Measurements from ENCODE around the gene CUX1.
A peak's percentile ranks its signal among the peaks of the same experiment; 100 is the strongest.
"Not testable (repeated sequence)": the region's sequence is repeated elsewhere in the genome, so short reads cannot be mapped to it uniquely, and the experiment has no call there.

The CUX1 gene

DNA sequence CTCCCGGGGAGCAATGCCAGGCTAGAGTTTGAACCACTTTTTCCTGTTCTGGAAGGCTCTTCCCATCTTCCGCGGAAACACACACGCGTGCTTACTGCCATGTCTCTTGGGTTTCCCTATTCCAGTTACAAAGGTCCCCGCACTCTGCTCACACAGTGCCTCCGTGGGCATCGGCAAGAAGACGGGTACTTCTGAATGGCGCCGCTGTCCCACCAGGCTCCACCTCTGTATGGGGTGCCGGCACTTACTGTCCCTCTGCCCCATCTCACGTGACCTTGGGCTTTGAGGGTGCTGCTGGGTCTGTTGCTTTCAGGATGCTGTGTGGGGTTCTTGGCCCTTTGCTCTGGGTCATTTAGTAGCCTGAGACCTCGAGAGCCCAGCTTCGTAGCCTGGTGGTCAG lies 298.5 kb downstream of the CUX1 start:
- DNase-seq = no peak

DNA sequence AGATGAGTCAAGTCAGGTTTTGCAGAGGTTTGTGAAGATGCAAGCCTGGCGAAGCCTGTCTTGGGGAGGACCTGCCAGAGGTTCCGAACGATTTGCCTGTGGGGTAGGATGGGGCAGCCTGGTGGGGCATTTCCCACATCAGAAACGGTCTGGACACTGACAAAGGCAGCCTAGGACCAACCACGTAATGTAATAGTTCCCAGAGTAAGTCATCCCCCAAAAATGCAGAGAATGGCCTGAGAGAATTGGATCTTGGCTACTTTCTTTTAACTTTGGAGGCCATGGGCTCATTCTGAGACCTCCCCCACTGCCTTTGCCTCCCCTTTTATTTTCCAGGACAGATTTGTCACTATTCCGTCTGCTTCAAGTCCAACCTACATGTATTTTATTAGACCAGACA lies 300.3 kb downstream of the CUX1 start:
- no peak for DNase-seq

DNA sequence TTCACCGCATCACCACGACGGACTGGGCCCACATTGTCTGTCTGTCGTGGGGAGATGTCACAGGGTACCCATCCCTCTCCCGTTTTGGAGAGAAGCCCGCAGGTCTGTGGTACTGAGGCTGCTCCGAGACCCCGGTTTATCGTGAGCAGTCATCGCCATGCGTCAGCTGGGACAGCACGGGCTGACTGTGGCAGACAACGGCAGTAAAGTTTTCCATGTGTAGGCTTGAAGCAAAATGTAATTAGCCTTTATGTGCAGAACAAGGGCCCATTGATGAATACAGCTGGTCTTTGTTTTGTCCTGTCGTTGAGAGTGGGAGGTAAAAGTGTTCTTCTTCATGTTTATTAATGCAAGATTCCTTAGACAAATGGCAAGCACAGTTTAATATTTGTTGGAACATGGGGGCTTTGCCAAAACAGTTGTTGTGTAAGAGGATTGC lies 301.8 kb downstream of the CUX1 start:
- no peak for DNase-seq

DNA sequence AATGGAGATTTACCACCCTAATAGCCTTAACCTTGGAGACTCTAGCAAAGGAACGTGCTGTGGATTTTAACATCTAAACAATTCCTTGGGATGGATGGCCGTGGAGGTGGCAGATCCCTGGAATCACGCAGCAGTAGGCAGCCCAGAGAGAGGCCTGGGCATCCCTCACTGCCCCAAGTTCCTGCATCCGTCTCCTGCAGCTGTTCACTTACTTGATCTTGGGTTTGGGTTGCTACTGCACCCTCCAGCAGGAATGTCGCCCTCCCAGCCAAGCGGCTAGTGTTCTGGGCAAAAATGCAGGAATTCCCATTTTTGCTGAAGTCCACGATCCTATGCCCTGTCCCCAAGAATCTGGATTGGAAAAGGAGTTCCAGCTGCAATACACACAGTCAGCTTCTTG lies 302.5 kb downstream of the CUX1 start:
- DNase-seq = no peak

DNA sequence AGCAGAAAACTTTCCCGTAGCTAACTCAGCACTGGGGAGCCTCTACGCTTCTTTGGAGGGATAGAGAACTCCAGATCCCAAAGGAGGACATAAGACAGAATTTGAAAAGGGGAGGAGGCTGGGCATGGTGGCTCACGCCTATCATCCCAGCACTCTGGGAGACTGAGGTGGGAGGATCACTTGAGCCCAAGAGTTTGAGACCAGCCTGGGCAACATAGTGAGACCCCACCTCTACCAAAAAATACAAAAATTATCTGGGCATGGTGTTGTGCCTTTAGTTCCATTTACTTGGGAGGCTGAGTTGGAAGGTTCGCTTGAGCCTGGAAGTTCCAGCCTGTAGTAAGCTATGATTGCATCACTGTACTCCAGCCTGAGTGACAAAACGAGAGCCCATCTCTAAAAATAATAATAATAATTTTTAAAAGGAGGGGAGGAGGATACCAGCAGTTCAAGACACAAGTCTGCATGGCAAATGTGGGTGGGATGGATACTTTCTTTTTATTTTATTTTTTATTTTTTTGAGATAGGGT lies 303.3 kb downstream of the CUX1 start:
- no peak for DNase-seq

DNA sequence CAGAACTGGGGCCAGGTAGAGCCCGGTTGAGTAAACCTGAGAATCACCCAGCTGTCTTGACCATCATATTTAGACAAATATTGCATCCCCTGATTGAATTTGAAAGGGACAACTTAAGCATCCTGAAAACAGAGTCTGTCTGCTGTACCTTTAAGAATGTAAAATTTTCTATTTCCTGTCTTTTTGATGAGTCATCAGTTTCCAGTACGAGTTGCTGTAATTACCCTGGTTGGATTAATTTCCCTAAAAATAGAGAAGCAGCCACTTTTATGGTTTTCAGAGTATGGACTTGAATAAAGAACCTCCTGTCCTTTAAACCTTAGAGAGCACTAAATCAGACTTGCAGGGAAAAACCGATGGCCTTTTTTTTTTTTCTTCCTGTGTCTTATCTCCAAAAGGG lies 304.6 kb downstream of the CUX1 start:
- peak; percentile 63 for DNase-seq

DNA sequence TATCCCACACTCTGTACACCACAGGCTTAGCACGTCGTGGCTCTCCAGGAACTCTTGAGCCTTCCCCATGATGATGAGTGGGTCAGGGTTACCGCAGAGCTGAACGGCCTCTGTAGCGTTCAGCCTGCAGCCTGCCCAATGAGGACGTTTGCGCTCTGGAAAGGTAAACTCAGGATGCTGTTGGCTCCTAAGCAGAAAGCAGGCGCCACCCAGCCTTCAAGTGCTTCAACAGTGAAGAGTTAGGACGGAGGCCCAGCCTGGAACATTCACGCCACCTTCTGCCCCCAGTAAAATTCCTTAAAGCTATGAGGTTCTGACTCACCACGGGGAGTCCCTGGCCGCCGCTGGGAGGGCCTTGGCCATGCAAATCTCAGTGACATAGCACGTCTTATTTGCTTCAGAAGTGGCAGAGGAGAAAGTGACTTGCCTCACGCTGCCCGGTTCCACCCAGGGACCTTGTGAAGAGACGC lies 307.7 kb downstream of the CUX1 start:
- DNase-seq = no peak

DNA sequence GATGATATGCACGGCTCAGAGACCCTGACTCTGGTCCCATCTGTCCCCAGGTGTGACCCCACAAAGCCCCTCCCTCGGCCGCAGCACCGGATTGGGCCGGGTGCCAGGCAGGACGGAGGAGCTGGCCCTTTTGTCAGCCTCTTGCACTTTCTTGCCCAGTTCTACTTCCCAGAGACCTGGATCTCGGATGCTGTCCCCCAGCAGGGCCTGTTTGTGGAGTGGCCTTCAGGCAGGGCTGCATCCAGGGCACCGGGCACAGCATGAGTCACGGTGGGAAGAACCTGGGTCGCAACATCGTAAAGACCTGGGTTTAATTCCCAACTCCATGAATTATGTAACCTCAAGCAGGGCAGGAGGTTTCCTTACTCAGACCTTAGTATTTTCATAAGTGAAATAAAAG lies 310.9 kb downstream of the CUX1 start:
- DNase-seq = no peak

DNA sequence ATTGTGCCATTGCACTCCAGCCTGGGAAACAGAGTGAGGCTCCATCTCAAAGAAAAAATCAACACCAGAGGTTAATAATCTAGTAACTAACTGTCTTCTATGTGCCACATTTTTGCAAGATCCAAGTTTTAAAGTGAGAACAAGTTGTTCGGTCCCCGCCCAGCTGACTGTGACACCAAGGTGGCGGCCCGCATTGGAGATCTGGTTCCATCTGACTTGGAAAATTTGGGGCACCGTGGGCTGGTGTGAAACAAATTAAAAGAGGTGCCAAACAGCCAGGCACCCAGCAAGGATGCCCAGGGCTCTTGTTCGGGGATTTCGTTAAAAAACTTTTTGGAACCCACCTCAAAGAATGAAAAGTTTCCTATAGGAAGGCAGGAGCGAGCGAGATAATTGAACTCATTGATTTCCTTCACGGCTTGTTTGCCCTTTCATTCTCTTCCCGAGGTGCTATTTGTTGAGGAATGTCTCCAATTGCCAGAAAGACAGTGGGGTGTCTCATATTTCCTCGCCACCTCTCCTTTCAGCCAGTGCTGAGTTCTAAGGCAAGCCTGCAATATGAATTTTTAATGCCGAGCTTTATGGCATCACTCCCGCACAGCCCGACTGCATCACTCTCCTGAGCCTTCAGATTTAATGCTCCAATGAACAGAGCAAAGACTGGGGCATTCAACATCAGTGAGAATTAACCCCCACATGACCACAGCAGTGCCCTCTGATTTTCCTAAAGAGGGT lies 312.4 kb downstream of the CUX1 start:
- DNase-seq = no peak

DNA sequence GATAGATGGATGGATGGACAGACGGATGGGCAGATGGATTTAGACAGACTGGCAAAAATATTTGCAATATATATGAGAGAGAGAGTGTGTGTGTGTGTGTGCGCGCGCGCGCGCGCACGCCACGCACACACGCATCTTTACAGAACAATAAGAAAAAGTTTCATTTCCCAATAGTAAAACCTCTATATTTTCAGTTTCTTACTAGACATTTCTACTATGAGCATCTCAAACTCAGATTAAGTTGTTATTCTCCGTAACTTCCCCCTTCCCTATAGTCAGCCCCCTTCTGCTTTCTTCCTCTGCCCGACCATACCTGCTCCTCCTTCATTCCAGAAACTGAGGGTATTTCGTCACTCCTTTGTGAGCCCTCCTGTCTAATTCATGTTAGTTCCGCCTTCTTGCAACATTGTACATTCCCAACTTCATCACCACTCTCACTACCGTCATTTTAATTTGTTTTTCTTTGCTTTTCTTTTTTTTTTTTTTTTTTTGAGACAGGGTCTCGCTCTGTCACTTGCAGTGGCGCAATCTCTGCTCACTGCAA lies 314.9 kb downstream of the CUX1 start:
- DNase-seq = no peak

DNA sequence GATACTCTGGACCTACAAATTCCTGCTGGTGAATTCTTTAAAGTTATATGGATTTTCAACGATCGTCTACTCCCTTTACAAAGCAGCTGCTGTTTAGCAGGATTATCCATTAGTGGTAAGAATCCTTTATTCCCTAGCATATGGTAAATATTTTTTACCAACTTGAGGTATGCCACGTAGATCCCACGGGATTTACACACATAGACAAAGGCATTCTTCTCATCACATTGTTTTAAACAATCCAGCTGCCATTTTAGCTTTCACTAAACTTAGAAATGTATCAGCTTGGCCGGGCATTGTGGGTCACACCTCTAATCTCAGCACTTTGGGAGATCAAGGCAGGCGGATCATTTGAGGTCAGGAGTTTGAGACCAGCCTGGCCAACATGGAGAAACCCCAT lies 321.2 kb downstream of the CUX1 start:
- DNase-seq = no peak

DNA sequence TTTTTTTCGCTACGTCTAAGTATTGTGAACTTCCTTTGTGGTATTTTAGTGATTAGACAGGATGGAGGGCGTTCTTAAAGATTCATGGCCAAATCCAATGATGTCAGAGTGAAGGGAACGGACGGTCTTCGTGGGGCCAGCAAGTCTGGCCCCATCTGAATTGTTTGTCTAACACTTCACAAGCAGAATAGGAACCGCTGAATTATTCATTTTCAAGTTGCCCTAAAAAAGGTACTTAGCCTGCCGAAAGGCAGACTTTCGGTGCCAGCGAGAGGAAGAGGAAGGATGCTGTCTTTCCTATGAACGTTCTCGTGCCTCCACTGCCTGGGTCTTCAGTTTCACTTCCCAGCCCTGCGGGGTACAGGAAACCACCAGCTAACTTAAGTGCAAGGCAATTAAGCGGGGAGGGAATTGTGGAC lies 323.5 kb downstream of the CUX1 start:
- DNase-seq = peak; percentile 23

DNA sequence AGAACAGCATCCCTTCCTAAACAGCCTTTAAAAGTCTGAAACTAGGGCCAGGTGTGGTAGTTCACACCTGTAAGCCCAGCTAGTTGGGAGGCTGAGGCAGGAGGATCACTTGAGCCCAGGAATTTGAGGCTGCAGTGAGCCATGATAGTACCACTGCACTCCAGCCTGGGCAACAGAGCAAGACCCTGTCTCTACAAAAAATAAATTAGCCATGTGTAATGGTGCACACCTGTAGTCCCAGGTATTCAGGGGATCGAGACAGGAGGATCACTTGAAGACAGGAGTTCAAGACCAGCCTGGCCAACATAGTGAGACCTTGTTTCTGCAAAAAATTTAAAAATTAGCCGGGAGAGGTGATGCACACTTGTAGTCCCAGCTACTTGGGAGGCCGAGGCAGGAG lies 325.0 kb downstream of the CUX1 start:
- not testable (repeated sequence) for DNase-seq

DNA sequence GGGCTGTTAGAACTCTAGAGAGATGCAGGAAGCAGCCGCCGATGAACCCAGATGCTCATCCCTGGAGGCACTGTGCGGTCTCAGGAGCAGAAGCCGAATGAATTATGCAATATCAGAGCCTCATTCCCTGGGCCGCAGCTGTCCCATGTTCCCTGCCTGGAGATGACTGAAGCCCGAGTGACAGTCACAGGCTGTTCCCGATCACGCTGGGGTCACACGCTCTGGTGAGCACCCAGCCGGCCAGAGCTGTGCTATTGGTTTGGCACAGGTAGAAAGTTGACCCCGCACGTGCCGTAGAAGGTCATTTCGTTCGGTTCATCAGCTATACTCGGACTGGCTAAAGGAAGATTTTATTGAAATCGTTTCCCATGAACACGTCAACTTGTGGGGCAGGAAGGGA lies 328.7 kb downstream of the CUX1 start:
- no peak for DNase-seq

DNA sequence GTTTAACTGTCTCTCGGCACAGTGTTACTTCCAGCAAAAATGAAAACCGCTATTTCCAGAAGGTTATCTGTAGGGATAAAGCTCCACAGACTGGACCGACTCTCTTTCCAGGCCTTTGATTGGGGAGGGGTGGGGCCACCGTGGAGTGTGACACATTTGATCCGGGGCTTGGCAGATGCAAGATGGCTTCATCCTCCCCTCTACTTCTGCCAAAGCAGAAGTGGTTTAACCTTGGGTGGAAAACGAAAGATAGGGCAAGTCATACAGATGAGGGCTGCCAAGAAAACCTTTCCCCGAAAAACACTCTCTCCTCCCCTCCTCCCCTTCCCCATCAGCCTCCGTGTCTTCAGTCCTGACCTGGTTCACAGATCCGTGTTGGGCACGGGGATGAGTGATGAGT lies 329.6 kb downstream of the CUX1 start:
- DNase-seq = peak; percentile 69

DNA sequence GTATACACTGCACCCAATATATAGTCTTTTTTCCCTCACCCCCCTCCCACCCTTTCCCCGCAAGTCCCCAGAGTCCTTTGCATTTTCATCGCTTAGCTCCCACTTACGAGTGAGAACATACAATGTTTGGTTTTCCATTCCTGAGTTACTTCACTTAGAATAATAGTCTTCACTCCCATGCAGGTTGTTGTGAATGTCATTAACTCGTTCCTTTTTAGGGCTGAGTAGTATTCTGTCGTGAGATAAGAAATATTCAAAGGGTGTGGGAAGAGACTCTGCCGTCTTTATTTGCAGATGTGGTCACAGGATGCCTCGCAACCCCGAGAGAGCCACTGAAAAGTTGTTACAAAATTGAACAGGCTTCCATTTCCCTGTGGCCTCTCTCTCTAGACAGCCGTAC lies 331.4 kb downstream of the CUX1 start:
- DNase-seq = no peak

DNA sequence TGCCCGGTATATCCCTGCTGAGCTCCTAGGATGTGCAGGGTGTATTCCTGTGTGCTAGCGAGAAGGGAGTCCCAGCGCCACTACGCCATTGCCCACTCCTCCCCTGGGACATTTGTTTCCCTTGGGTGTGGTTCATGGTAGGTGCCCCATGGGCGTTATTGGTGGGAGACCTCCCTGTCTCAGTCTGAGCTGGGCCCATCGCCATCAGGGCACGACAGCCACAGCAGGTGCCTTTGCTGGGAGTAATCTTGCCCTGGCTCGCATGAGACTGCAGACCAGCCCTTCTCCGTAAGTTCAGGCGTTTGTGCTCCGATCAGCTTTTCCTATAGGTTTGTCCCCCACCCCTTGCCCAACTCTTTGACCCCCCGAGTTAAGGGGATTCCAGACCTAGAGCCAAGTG lies 332.0 kb downstream of the CUX1 start:
- DNase-seq = no peak

DNA sequence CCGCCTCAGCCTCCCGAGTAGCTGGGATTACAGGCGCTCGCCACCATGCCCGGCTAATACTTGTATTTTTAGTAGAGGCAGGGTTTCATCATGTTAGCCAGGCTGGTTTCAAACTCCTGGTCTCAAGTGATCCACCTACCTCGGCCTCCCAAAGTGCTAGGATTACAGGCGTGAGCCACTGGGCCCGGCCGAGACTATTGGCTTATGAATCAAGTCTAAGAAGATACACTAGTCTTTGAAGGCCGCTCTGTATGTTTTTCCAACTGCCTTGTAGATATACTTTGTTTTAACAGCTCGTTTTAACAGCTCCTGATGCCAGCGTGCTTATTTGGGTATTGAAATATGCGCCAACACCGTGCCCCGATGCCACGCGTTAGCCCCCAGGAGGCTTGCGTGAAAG lies 332.8 kb downstream of the CUX1 start:
- DNase-seq = no peak

DNA sequence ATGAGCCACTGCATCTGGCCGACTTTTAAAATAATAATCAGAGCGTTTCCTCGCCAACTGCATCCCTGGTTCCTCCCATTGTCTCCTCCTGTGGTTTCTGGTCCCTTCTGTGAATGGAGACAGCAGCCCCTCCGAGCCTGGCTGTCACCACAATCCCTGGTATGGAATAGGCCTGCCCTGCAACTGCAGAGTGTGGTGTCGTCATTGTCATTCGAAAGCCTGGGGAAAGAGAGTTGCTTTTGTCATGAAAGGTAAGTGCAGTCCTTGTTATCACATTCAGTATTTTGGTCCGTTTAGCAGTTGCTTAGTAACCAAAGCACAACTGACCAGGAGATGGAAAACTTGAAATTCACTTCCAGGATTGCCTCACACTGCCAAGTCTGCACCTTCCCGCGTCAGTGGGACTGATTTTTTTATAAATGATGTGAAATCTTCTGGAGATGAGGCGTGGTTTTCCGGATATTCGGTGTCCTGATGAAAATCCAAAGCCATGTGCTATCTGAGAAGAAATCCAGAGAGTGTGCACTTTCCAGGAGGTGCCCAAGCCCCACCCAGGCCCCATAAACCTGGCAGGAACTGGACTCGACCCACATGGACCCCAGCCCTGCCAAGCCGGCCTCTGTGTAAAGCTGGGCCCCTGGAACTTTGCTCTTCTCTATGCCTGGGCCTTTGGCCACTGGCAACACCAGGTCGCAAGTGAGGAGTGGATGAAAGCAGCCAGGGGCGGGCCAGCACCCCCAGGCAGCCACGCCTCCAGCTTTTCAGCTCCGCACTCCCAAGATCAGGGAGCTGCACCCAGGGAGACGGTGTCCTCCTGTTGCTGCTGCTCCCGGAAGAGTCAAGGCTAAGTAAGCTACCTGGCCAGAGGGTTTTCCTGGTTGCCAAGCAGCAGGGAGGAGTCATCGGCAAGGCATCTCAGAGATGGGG lies 335.5 kb downstream of the CUX1 start:
- DNase-seq = no peak

DNA sequence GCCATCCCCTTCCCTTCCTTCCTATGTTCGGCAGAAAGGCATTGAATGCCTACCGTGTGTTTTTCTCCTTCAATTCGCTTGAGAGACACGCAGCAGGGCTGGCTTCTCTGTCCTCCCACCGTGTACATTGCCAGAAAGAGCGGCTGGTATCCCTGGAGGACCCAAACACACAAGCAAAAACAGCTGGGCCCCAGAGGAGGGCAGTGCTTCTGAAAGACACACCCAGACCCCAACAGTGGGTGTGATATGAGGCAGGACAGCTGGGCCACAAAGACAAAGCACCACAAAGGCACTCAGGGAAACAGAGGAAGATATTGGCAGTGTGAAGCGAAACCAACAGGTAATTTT lies 336.1 kb downstream of the CUX1 start:
- no peak for DNase-seq

DNA sequence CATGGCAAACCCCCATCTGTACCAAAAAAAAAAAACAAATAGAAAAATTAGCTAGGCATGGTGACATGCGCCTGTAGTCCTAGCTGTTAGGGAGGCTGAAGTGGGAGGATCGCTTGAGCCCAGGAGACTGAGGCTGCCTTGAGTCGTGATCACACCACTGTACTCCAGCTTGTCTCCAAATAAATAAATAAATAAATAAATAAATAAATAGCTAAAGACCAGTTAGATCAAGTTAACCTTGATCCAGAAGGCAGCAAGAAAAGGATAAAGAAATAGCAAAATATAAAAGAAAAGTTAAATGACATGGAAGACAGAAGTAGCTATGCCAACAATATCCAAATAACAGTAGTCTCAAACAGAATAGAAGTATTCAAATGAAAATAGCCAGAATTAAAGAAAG lies 337.0 kb downstream of the CUX1 start:
- no peak for DNase-seq

DNA sequence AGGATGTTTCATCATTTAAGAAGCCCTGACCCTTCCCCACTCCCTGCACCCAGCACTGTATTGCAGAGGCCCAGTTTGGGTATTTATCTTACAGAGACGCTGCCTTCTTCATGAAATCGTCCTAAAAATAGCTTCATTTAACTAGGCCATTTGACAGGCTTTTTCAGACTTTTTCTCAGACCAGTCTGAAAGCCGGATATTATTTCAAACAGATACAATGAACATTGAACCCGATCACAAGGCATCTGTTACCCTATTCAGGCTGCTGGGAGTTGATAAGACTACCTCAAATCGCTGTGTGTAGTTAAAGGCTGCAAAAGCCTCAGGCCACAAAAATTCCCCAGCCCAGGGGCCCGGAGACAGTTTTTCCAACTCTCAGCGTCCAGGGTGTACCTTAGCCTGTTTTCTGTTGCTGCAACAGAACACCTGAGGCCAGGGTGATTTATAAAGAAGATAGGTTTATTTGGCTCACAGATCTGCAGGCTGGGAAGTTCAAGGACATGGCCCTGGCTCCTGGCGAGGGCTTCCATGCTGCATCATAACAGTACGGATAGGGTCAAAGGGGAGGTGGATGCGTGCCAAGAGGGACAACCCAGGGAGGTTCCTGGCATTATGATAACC lies 338.5 kb downstream of the CUX1 start:
- DNase-seq = peak; percentile 86

DNA sequence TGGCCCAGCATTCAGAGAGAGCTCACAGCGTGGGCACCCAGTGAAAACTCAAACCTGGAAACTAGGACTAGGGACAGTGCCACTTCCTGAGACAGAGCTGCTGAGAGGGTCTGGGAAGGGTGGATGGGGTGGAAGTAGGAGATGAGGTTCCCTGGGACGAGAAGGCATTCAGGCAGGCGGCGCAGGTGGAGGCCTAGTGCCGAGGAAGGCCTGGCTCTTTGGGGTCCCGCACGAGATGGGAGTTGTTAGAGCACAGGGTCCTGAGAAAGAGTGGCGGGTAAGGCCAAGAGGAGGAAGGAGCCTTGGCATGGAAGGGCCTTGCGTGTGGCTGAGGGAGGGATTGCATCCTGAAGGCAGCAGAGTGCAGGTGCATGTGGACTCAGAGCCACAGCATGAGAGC lies 339.4 kb downstream of the CUX1 start:
- no peak for DNase-seq

Measured in hematopoietic multipotent progenitor cell treated with erythropoietin and hydrocortisone succinate and interleukin-3 and kit ligand, for 6 days (in vitro differentiated cells).